Measurements from ENCODE around the gene USP40. TPM values are rescaled to one million over a fixed set of nuclear protein-coding genes. Genes with fewer than 3 reads are reported as not detected.

The USP40 gene
- total and polyA plus RNA-seq, 2 experiments from 2014 or later: 20.4 to 25.9 TPM

DNA sequence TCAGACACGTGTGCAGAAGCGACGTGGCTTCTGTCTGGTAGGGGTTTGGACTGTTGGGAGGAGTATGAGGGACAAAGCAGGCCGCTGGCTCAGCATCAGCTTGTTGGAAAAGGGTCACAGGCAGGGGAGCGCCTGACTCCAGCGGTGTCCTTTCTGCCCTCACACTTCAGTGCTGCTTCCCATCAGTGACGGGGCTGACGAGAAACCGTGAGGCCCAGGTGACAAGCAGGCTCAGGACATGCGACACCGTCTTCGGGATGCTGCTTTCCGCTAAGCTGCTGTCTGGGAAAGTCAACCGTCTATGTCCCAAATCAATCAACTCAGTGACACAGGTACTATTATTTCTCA, 90.5 kb downstream of the USP40 start:
- Histone ChIP-seq H2AFZ (no peak overlapping the region), H4K20me1 (ENCODE audit: insufficient read depth, poor library complexity, severe bottlenecking) (no peaks in the 10 kb centered on the region), H3K9me3 (ENCODE audit: low read depth) (no peaks in the 10 kb centered on the region), H3K4me1 (ENCODE audit: insufficient read depth) (no peaks in the 10 kb centered on the region), H3K27me3 (no peaks in the 10 kb centered on the region), H3K9me2 (replicated peaks; ENCODE audit: insufficient read depth) (no peaks in the 10 kb centered on the region), H3K36me3 (replicated peaks; ENCODE audit: insufficient read depth, low read depth) (no peaks in the 10 kb centered on the region), H3K4me2 (no peak overlapping the region), H3K79me2 (no peaks in the 10 kb centered on the region), H3K4me3 (no peak overlapping the region), H3K27ac (no peak overlapping the region)
- 98% methylated on average over 14 of the region's 14 CpGs for WGBS (ENCODE audit: low lambda C conversion rate, missing lambda C conversion rate)
- TF ChIP-seq, protein P1, sequence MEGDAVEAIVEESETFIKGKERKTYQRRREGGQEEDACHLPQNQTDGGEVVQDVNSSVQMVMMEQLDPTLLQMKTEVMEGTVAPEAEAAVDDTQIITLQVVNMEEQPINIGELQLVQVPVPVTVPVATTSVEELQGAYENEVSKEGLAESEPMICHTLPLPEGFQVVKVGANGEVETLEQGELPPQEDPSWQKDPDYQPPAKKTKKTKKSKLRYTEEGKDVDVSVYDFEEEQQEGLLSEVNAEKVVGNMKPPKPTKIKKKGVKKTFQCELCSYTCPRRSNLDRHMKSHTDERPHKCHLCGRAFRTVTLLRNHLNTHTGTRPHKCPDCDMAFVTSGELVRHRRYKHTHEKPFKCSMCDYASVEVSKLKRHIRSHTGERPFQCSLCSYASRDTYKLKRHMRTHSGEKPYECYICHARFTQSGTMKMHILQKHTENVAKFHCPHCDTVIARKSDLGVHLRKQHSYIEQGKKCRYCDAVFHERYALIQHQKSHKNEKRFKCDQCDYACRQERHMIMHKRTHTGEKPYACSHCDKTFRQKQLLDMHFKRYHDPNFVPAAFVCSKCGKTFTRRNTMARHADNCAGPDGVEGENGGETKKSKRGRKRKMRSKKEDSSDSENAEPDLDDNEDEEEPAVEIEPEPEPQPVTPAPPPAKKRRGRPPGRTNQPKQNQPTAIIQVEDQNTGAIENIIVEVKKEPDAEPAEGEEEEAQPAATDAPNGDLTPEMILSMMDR (IDR thresholded peaks at IDR 0.05; ENCODE audit: poor library complexity): no peak
- no peak for TF ChIP-seq EZH2 (IDR thresholded peaks at IDR 0.05; ENCODE audit: borderline replicate concordance)
- no peak for TF ChIP-seq EZH2phosphoT487 (IDR thresholded peaks at IDR 0.05; ENCODE audit: low read depth, severe bottlenecking, unreplicated experiment)
- DNase-seq (ENCODE audit: low spot score): no peak

DNA sequence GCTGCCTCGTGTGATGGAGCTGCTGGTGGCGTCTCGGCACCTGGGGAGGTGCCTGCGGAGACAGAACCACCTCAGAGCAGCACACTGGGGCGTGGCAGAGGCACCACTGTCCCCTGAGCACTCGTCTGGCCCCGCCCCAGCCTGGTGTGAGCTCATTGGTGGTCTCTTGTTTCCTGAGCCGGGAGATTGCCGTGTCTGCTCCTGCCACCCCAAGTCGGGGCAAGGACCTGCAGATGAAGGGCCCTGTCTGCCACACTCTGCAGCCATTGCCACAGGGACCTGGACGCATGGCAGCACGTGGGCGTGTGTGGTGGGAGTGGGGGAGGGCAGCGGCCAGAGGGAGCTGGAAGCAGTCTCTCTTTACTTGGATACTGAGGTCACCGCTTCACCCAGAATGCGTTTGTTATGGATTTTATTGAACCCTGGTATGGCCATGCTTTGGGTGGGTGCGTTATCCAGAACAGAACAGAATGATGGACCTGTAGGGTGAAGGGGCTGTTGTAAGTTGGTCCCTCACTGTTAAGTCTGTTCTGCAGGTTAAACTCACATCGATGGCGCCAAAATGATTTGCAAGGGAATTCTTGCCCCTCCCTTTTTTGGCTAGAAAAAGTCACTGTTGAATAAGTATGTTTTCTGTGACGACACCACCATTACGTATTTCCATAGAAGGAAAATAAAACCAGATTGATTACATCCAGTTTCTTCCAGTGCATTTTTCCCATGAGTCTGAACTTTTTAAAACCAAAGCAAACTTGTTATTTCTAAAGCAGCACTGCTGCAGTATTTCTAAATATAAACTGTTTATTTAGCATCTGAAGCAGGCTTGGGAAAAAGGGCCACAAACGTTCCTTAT, 92.0 kb downstream of the USP40 start:
- no peak overlapping the region for H3K27ac ChIP-seq
- no peak overlapping the region for H2AFZ ChIP-seq
- no peaks in the 10 kb centered on the region for H3K79me2 ChIP-seq
- WGBS (ENCODE audit: low lambda C conversion rate, missing lambda C conversion rate): 83% methylated on average over 22 of the region's 22 CpGs
- H3K9me2 ChIP-seq (replicated peaks; ENCODE audit: insufficient read depth): no peaks in the 10 kb centered on the region
- no peaks in the 10 kb centered on the region for H3K4me1 ChIP-seq (ENCODE audit: insufficient read depth)
- TF ChIP-seq EZH2 (IDR thresholded peaks at IDR 0.05; ENCODE audit: borderline replicate concordance): no peak
- TF ChIP-seq, protein P1 (IDR thresholded peaks at IDR 0.05; ENCODE audit: poor library complexity): no peak
- no peak for TF ChIP-seq EZH2phosphoT487 (IDR thresholded peaks at IDR 0.05; ENCODE audit: low read depth, severe bottlenecking, unreplicated experiment)
- no peak overlapping the region for H3K4me3 ChIP-seq
- no peak for DNase-seq (ENCODE audit: low spot score)
- H3K36me3 ChIP-seq (replicated peaks; ENCODE audit: insufficient read depth, low read depth): no peaks in the 10 kb centered on the region
- no peaks in the 10 kb centered on the region for H3K9me3 ChIP-seq (ENCODE audit: low read depth)
- H3K4me2 ChIP-seq: no peak overlapping the region
- no peaks in the 10 kb centered on the region for H4K20me1 ChIP-seq (ENCODE audit: insufficient read depth, poor library complexity, severe bottlenecking)
- H3K27me3 ChIP-seq: no peaks in the 10 kb centered on the region

GRCh38 chr2:233473878-233474277, 92.7 kb downstream of the USP40 start:
- TF ChIP-seq EZH2phosphoT487 (IDR thresholded peaks at IDR 0.05; ENCODE audit: low read depth, severe bottlenecking, unreplicated experiment) (no peak), EZH2 (IDR thresholded peaks at IDR 0.05; ENCODE audit: borderline replicate concordance) (no peak)
- TF ChIP-seq, protein P1 (IDR thresholded peaks at IDR 0.05; ENCODE audit: poor library complexity): no peak
- no peaks in the 10 kb centered on the region for H3K36me3 ChIP-seq (replicated peaks; ENCODE audit: insufficient read depth, low read depth)
- no peak overlapping the region for H3K4me2 ChIP-seq
- WGBS (ENCODE audit: low lambda C conversion rate, missing lambda C conversion rate): 96% methylated on average over 10 of the region's 10 CpGs
- H3K4me1 ChIP-seq (ENCODE audit: insufficient read depth): no peaks in the 10 kb centered on the region
- H3K9me2 ChIP-seq (replicated peaks; ENCODE audit: insufficient read depth): no peaks in the 10 kb centered on the region
- H3K9me3 ChIP-seq (ENCODE audit: low read depth): no peaks in the 10 kb centered on the region
- no peak overlapping the region for H2AFZ ChIP-seq
- H3K79me2 ChIP-seq: no peaks in the 10 kb centered on the region
- no peaks in the 10 kb centered on the region for H4K20me1 ChIP-seq (ENCODE audit: insufficient read depth, poor library complexity, severe bottlenecking)
- no peak overlapping the region for H3K4me3 ChIP-seq
- no peaks in the 10 kb centered on the region for H3K27me3 ChIP-seq
- no peak overlapping the region for H3K27ac ChIP-seq
- DNase-seq (ENCODE audit: low spot score): no peak
